Small intestine (tissue), 7 donors: ENCODE results near the gene OR6K2. TPM values are rescaled to one million over a fixed set of nuclear protein-coding genes. Genes with fewer than 3 reads are reported as not detected.

ENCODE experiments used
- DNase-seq, 2 donors: peaks; one replicate each; pipeline versions ENCODE4 v3.0.0 to v3.0.0-alpha.2; 2013
- FAIRE-seq: peaks from 2 replicates; lab custom pipeline; 2012; peaks lifted over from hg19 to GRCh38; lab: Jason Lieb, UNC
- H3K27ac ChIP-seq, 3 donors: one replicate each; pipeline ENCODE4 v1.5.1; 2013; ENCODE audit warnings: low read length in 2 of 3, mild to moderate bottlenecking in 2 of 3, control low read depth in 1 of 3, inconsistent platforms in 1 of 3, low read depth in 1 of 3, moderate library complexity in 1 of 3
- H3K27me3 ChIP-seq, 3 donors: one replicate each; pipeline ENCODE4 v1.6.1; 2013; ENCODE audit warnings: low read length in 3 of 3, inconsistent platforms in 1 of 3; ENCODE audit not compliant: control insufficient read depth in 3 of 3, insufficient read depth in 3 of 3
- H3K36me3 ChIP-seq, 3 donors: one replicate each; pipeline ENCODE4 v1.6.1; 2013; ENCODE audit warnings: low read length in 3 of 3, inconsistent platforms in 1 of 3, low read depth in 1 of 3, mild to moderate bottlenecking in 1 of 3, moderate library complexity in 1 of 3; ENCODE audit not compliant: control insufficient read depth in 3 of 3, insufficient read depth in 2 of 3
- H3K4me1 ChIP-seq, 3 donors: one replicate each; pipeline ENCODE4 v1.6.1; 2013; ENCODE audit warnings: low read length in 2 of 3, inconsistent platforms in 1 of 3, low read depth in 1 of 3, mild to moderate bottlenecking in 1 of 3, moderate library complexity in 1 of 3; ENCODE audit not compliant: control insufficient read depth in 3 of 3, insufficient read depth in 2 of 3
- H3K4me3 ChIP-seq, 3 donors: one replicate each; pipeline ENCODE4 v1.5.1; 2013; ENCODE audit warnings: low read length in 3 of 3, control low read depth in 1 of 3, inconsistent platforms in 1 of 3, low read depth in 1 of 3, mild to moderate bottlenecking in 1 of 3, moderate library complexity in 1 of 3
- H3K9me3 ChIP-seq, 2 donors: one replicate each; pipeline ENCODE4 v1.6.1; 2013; ENCODE audit warnings: low read depth in 1 of 2, low read length in 1 of 2; ENCODE audit not compliant: control insufficient read depth in 2 of 2, insufficient read depth in 1 of 2
- WGBS, 3 donors: extraction: QIAGEN DNeasy Blood & Tissue Kit; methylation state at CpG; one replicate each; pipeline ENCODE4 v1.1.7; 2013; 5-methylcytosine and 5-hydroxymethylcytosine counted together
- polyA plus RNA-seq, 4 donors: library from polyadenylated mRNA; stranded (reverse) in 3 of 4; unstranded in 1 of 4; fragments of 200-250 nt in 3 of 4; fragments of 120-200 nt in 1 of 4; gene quantifications; one replicate each; pipeline versions ENCODE4 v1.2.1 to v1.2.3, GENCODE V29; 2013
- donor health status: healthy with polysubstance abuse.
- donor health status: control.
- donor health status: control.
- donor health status: Bipolar disorder and iron deficiency.
- donor health status: healthy.

OR6K2 gene
- polyA plus RNA-seq, 4 donors, result not detected

DNA sequence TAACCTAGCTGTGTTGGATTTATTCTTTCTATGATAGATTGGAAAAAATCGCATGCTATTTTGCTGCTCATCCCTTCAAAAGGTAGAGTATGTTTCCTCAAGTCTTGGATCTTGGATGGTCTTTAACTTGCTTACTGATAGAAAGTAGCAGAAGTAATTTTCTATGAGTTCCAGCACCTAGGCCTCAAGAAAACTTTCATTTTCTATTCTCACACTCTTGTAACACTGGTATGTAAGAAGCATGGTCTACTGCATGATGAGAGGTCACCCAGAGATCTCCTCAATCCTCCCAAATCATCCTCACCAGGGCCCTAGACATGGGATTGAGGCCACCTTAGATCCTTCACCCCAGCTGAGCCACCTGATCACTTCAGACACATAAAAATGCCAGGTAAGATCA, 21.2 kb downstream of the OR6K2 start:
- FAIRE-seq, result no peak
- no peaks in the 10 kb centered on the region for H3K4me1 ChIP-seq
- H3K27me3 ChIP-seq, result no peaks in the 10 kb centered on the region
- H3K9me3 ChIP-seq, result no peaks in the 10 kb centered on the region
- DNase-seq, result no peak
- H3K27ac ChIP-seq, result no peak overlapping the region
- no peaks in the 10 kb centered on the region for H3K36me3 ChIP-seq
- H3K4me3 ChIP-seq, result no peak overlapping the region
- 88 to 91% (median 90%) methylated on average over 1 of the region's 1 CpG for WGBS, 3 donors

DNA sequence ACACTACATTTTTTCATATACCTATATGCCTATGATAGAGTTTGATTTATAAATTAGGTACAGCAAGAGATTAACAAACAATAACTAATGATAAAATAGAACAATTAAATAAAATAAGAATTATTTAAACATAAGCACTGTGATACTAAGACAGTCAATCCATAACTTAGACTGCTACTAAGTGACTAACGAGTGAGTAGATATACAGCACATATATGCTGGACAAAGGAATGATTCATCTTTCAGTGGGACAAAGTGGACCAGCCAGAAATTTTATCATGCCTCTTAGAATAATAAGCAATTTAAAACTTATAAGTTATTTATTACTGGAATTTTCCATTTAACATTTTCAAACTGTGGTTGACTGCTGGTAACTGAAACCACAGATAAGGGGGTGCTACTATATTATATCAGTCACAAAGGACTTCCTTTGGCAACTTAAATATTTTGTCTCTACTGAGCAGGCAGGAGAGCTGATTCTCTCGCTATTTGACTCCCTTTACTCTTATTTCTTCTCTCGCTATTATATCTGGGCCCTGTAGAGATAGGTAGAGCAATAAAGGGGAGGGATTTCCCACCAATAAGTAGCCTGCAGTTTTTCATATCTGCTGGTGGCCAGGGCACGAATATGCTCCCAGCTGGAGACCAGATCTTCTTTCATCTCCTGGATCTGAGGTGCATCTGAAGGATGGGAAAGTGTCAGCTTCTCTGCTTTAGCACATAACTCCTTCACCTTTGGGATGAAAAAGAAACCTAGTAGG, 24.7 kb downstream of the OR6K2 start:
- Histone ChIP-seq H3K27ac (no peak overlapping the region), H3K27me3 (no peaks in the 10 kb centered on the region), H3K4me1 (no peaks in the 10 kb centered on the region), H3K4me3 (no peak overlapping the region), H3K9me3 (no peaks in the 10 kb centered on the region), H3K36me3 (no peaks in the 10 kb centered on the region)
- no peak for DNase-seq
- FAIRE-seq, result no peak
- 25 to 55% (median 29%) methylated on average over 4 of the region's 4 CpGs for WGBS, 3 donors

DNA sequence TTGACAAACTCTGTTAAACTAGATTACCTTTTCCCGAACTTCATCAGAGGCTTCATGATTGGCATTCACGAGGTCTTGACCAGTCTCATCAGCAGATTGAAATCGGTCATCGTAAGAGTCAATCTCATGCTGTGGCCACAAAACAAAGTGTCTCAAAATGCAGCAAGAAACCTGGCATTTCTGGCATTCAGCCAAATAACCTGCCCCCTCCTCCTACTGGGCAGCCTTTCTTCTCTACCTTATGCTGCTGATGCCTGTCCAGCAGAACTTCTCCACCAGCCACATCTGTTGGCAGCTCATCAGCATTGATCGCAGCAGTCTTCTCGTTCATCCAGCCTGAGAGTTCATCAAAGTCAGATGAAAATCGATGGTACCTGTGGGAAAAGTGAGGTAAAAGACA, 26.1 kb downstream of the OR6K2 start:
- Histone ChIP-seq H3K9me3 (no peaks in the 10 kb centered on the region), H3K36me3 (no peaks in the 10 kb centered on the region), H3K4me3 (no peak overlapping the region), H3K4me1 (no peaks in the 10 kb centered on the region), H3K27me3 (no peaks in the 10 kb centered on the region), H3K27ac (no peak overlapping the region)
- DNase-seq, result no peak
- no peak for FAIRE-seq
- 87 to 92% (median 90%) methylated on average over 7 of the region's 7 CpGs for WGBS, 3 donors

- no peaks in the 10 kb centered on the region for H3K36me3 ChIP-seq
- FAIRE-seq (no peak), DNase-seq (no peak)
- no peak overlapping the region for H3K4me3 ChIP-seq
- peaks cover 0 to 2% (median 0%) of the 10 kb centered on the region in 3 donors for H3K27me3 ChIP-seq
- H3K4me1 ChIP-seq, result no peaks in the 10 kb centered on the region
- H3K9me3 ChIP-seq, result no peaks in the 10 kb centered on the region
- H3K27ac ChIP-seq, result no peak overlapping the region
- 72 to 79% (median 72%) methylated on average over 8 of the region's 8 CpGs for WGBS, 3 donors
Measured at GRCh38 chr1:158666037-158666436, 34.4 kb downstream of the OR6K2 start.

DNA sequence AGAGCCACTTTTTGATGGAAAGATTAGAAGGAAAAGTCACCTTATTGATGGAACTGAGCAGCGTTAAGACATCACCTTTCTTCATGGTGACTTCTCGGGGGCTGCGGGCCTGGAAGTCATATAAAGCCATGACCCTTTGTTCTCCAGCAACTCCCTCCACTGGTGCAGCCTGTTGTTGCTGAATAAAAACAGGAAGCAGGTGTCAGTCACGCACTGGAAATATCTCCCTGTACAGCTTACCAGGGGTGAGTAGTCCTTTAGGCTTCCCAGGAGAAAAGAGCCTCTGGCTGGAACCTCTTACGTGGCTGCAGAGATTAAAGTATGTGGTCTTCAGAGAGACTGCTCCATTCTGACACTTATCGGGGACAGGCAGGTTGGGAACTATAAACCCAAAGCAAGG, 45.9 kb downstream of the OR6K2 start:
- Histone ChIP-seq H3K4me1 (no peaks in the 10 kb centered on the region), H3K27ac (no peak overlapping the region), H3K4me3 (no peak overlapping the region), H3K27me3 (no peaks in the 10 kb centered on the region), H3K9me3 (no peaks in the 10 kb centered on the region), H3K36me3 (no peaks in the 10 kb centered on the region)
- WGBS, 3 donors, result 55 to 62% (median 55%) methylated on average over 6 of the region's 6 CpGs
- FAIRE-seq (no peak), DNase-seq (no peak)

- no peak for FAIRE-seq
Measured at GRCh38 chr1:158654086-158654485, 46.4 kb downstream of the OR6K2 start.

GRCh38 chr1:158652721-158653334, 47.6 kb downstream of the OR6K2 start:
- WGBS, 3 donors, result 88 to 90% (median 90%) methylated on average over 7 of the region's 7 CpGs
- FAIRE-seq, result no peak
- H3K27me3 ChIP-seq, result no peaks in the 10 kb centered on the region

More at GRCh38 chr1:158654086-158654485, 46.4 kb downstream of the OR6K2 start:
- H3K27ac ChIP-seq, result no peak overlapping the region
- H3K27me3 ChIP-seq, result no peaks in the 10 kb centered on the region
- H3K9me3 ChIP-seq, result no peaks in the 10 kb centered on the region
- no peaks in the 10 kb centered on the region for H3K4me1 ChIP-seq
- no peak overlapping the region for H3K4me3 ChIP-seq
- DNase-seq, result no peak
- no peaks in the 10 kb centered on the region for H3K36me3 ChIP-seq

More at GRCh38 chr1:158652721-158653334, 47.6 kb downstream of the OR6K2 start:
- Histone ChIP-seq H3K4me1 (no peaks in the 10 kb centered on the region), H3K36me3 (no peaks in the 10 kb centered on the region), H3K27ac (no peak overlapping the region), H3K9me3 (no peaks in the 10 kb centered on the region), H3K4me3 (no peak overlapping the region)
- DNase-seq, result no peak
